Stimulated activated CD8-positive, alpha-beta memory T cell treated with anti-CD3 and anti-CD28 coated beads, Interleukin-7, amount 100 ng/mL, for 1 hour (primary cell): ENCODE results near the gene FCRL3.

ENCODE experiments used
- DNase-seq, 2 donors: peaks; one replicate each; pipeline ENCODE4 v3.0.0-alpha.2; 2020; ENCODE audit warnings: low read depth in 2 of 2

Gene FCRL3

DNA sequence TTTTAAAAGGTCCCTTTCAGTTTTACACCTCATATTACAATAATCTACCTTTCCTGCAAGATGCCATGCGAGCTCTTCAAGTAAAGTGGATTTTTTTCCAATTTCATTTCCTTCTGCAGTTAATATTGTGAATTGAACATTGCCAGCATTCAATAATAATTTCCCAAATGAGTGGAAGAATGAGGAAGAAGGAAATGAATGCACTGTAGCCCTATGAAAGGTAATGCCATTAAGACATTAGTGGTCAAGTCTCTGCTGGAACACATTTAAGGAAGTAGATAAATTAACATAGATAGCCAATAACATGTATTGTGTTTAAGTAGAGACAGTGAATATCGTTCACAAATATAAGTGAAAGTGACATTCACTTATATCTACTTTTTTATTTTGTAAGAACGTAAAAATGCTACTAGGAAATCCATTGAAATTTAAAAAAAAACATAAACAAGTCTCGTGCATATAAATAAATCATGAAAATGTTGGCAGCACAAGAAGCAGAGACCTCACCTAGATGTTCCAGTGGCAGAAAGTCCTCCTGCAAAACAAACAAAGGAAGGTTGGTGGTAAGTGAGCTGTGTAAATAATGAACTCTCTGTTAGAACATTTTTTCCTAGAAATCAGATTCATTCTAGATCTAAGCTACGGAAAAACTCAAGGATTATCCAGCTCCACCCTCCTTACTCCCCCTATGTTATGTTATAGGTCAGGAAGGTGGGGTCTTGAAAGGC lies 17.7 kb downstream of the FCRL3 start:
- no peak for DNase-seq

DNA sequence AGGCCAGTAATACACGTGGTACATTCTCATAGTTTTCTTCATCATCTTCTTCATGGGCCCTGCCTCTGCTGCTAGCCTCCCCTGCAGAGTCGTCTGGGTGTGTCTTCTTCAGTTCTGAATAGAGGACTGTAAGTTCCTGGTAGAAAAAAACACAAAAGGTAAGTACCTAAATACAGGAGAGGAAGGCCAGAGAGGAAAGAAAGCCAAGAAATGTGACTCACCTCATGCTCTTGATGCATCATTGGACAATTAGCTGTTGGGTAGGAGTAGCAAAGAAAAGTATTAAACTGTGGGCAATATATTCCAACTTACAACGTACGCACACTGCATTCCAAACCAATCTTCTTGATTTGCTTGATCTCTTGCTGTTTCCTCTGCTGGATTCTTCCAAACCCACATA lies 21.8 kb downstream of the FCRL3 start:
- DNase-seq: no peak

DNA sequence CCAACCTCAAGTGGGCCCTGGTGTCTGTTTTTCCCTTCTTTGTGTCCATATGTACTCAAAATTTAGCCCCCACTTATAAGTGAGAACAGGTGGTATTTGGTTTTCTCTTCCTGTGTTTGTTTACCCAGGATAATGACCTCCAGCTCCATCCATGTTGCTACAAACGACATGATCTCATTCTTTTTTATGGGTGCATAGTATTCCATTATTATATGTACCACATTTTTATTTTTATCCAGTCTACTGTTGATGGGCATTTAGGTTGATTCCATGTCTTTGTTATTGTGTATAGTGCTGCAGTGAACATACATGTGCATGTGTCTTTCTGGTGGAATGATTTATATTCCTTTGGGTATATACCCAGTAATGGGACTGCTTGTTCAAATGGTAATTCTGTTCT lies 27.6 kb downstream of the FCRL3 start:
- no peak for DNase-seq

DNA sequence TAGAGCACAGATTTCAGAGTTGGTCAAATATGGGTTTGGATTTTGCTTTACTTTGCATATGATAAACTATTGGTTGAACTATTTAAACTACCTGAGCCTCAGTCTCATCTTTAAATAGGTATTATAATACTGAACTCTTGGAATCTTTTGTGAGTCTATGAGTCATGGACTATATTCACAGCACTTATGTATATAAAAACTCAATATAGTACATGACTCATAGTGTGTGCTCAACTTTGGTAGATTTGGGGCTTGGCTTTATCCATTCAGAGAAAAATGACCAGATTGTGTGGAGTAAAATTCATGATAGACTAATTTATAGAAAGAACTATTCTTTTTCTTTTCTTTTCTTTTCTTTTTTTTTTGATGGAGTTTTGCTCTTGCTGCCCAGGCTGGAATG lies 28.7 kb downstream of the FCRL3 start:
- DNase-seq: no peak

DNA sequence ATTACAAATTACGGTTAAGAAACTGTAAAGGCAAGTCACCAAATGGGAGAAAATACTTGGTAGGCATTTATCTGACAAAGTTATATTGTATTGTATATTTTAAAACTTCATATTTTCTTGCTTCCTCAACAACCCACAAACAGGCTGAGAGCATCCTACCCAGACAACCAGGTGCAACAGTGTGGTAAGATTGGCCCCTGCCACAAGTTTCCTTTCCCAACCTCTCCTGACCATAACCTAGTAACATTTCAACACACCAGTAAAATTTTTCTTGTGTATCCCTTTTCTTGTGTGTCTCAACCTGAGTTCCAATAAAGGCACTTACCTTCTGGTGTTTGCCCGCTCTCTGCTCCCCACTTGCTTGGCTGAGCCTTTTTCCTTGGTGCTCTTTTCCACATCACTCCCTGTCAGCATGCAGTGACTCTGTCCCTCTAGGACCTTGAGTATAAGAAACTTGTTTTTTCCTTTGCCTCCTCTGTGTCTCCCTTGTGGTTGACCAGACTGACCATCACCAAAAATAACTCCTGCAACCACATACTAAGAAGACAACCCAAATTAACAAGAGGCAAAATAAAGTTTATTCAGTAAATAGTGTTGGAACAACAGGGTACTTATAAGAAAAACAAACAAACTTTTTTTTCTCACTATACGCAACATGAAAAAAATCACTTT lies 40.9 kb downstream of the FCRL3 start:
- no peak for DNase-seq

DNA sequence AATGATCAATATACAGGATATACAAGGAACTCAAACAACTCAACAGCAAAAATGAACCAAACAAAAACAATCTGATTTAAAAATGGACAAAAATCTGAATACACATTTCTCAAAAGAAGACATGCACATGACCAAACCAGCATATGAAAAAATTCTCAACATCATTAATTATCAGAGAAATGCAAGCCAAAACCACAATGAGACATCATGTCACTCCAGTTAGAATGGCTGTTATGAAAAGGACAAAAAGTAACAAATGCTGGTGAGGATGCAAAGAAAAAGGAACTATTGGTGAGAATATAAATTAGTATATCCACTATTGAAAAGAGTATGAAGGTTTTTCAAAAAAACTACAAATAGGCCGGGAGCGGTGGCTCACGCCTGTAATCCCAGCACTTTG lies 42.0 kb downstream of the FCRL3 start:
- DNase-seq: no peak

DNA sequence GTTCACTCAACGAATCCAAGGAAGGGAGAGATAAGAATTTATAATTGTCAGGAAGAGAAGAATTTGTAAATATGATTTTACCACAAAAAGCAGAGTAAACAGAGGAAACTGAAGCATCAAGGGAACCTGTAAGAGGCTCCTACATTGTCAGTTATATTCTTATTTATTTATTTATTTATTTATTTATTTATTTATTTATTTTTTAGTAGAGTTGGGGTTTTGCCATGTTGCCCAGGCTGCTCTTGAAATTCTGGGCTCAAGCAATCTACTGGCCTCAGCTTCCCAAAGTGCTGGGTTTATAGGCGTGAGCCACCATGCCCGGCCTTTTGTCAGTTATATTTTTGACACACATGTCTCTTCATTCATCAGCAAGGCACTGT lies 47.1 kb downstream of the FCRL3 start:
- DNase-seq: no peak

DNA sequence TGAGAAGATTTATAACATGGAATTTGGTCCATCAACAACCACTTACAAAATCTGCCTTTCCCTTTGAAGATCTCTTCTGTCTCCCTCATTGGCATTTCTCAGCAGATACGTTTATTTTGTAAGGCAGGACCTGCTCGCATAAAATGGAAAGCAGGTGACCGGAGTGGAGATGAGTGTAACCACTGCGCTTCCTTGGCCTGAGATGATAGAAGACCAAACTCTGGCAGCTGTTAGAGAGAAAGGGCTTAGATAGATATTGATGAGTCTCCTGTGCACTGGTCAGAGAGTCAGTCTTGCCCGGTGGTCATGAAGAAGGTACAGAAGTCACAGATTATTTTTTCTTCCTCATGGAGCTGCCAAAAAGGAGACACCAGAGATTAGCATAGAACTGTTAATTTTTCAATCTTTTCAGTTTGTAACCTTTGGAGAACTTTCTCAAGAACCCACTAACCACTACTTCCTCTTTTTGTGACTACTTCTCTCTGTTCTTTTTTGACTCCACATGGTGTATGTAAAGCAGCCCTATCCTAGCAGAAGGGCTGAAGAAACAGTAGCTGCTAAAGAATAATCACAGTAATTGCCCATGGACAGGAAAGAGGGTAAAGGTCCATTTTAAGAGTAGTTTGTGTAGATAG lies 47.6 kb downstream of the FCRL3 start:
- no peak for DNase-seq

DNA sequence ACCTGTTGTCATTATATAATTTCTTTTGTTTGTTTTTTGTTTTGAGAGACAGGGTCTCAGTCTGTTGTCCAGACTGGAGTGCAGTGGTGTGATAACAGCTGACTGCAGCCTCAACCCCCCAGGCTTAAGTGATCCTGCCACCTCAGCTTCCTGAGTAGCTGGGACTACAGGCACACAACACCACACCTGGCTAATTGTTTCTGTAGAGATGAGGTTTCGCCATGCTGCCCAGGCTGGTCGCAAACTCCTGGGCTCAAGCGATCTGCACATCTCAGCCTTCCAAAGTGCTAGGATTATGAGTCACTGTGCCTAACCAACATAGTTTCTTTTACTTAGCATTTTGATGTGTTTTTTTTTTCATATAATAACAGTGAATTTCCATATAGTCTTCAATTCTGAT lies 52.3 kb downstream of the FCRL3 start:
- DNase-seq: no peak

DNA sequence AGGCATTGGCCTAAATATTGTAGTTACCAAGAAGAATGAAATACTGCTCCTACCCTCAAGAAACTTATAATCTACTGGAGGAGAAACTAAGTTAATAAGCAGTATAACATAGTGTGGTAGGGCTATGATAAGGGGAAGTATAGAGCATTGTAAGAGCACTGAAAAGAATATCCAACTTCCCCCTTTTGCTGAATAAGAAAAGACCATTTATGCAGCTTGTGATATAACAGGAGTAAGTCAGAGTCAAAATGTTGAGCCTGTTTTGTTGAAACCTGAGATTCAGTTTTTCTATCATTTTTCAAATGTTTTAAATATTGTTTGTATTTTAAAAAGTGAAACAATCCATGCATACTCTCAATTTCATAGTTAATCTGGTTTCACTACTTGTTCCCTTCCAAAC lies 54.4 kb downstream of the FCRL3 start:
- DNase-seq: no peak

DNA sequence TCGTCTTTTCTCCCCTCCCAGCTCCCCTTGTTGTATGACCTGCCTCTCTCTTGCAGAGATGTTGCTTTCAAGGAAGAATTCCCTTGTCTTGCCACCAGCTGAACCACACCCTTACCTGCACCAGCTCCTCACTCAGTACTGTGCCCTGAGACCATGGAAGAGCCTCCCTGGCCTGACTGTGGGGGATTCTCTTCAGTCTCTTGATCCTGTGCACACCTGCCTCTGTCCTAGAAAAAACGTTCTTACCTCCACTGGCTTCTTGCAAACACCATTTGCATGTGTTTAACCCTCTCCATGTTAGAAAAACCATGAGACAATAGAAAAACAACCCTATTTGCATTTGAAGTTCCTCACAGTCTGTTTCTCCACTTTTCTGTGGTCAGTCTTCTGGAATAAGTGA lies 59.4 kb downstream of the FCRL3 start:
- DNase-seq: no peak

DNA sequence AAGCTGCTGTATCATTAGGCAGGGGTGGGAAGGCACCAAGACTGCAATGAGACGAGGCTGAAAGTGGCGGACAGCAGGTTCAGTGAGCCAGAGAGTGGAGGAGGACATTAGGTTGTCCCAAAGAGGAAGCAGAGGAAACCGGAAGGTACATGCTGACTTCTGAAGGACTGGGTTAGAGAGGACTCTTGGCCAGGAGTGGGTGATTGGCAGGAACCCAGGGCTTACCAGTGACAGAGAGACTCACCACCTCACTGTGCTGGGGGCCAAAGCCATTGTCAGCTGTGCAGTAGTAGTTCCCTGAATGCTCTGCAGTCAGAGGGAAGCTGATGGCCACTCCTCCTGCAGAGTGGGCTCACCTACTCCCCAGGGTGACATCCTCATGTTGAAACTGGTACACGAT lies 60.8 kb downstream of the FCRL3 start:
- DNase-seq: no peak

DNA sequence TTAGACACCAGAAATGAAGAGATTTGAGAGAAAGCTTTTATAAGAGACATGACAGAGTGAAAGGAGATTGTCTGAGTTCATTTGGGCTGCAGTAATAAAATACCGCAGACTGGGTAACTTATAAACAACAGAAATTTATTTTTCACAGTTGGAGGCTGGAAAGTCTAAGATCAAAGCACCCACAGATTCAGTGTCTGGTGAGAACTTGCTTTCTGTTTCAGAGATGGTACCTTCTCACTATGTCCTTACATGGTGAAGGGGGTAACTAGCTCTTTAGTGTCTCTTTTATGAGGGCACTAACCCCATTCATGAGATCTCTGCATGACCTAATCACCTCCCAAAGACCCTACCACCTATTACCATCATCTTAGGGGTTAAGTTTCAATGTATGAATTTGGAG lies 71.8 kb downstream of the FCRL3 start:
- no peak for DNase-seq
